ENCODE data around the gene IGF1R. TPM values are rescaled to one million over a fixed set of nuclear protein-coding genes. Genes with fewer than 3 reads are reported as not detected.

IGF1R gene
- total and polyA plus RNA-seq, 7 donors = 1.2 to 130 (median 39.6) TPM

GRCh38 chr15:98787936-98788757, 139.8 kb downstream of the IGF1R start:
- 42 to 69% methylated on average over 9 of the region's 9 CpGs for WGBS, 2 donors
- TF ChIP-seq CTCF (IDR thresholded peaks at IDR 0.05) = no peak
- no peak overlapping the region for H3K4me3 ChIP-seq
- H3K36me3 ChIP-seq = no peaks in the 10 kb centered on the region
- no peak overlapping the region for H3K27ac ChIP-seq
- no peaks in the 10 kb centered on the region for H3K27me3 ChIP-seq
- H3K4me1 ChIP-seq = peaks cover 0 to 62% (median 51%) of the 10 kb centered on the region in 4 donors
- DNase-seq = no peak
- intact Hi-C loops (cut with DNase I) = no loop called here
- no peaks in the 10 kb centered on the region for H3K9me3 ChIP-seq

- DNase-seq = no peak
- H3K36me3 ChIP-seq = no peaks in the 10 kb centered on the region
- H3K4me1 ChIP-seq = peaks cover 0 to 69% (median 51%) of the 10 kb centered on the region in 4 donors
- no peak overlapping the region for H3K27ac ChIP-seq
- H3K4me3 ChIP-seq = no peak overlapping the region
- intact Hi-C loops (cut with DNase I) = no loop called here
- TF ChIP-seq POLR2AphosphoS5 (IDR thresholded peaks at IDR 0.05) (no peak), CTCF (IDR thresholded peaks at IDR 0.05) (no peak), EP300 (IDR thresholded peaks at IDR 0.05) (no peak)
- no peaks in the 10 kb centered on the region for H3K27me3 ChIP-seq
- WGBS, 2 donors = 18 to 72% methylated on average over 4 of the region's 4 CpGs
- no peaks in the 10 kb centered on the region for H3K9me3 ChIP-seq
These were observed 140.7 kb downstream of the IGF1R start for GRCh38 chr15:98789020-98789419.

GRCh38 chr15:98790270-98790669, 141.9 kb downstream of the IGF1R start:
- no peak overlapping the region for H3K4me3 ChIP-seq
- H3K36me3 ChIP-seq = no peaks in the 10 kb centered on the region
- no peak for DNase-seq
- H3K9me3 ChIP-seq = no peaks in the 10 kb centered on the region
- 90 to 91% methylated on average over 5 of the region's 5 CpGs for WGBS, 2 donors
- H3K4me1 ChIP-seq = peaks cover 0 to 76% (median 55%) of the 10 kb centered on the region in 4 donors
- H3K27ac ChIP-seq = no peak overlapping the region
- intact Hi-C loops (cut with DNase I) = no loop called here
- no peak for TF ChIP-seq POLR2AphosphoS5 (IDR thresholded peaks at IDR 0.05)
- no peak for TF ChIP-seq CTCF (IDR thresholded peaks at IDR 0.05)
- no peak for TF ChIP-seq EP300 (IDR thresholded peaks at IDR 0.05)
- H3K27me3 ChIP-seq = no peaks in the 10 kb centered on the region

DNA sequence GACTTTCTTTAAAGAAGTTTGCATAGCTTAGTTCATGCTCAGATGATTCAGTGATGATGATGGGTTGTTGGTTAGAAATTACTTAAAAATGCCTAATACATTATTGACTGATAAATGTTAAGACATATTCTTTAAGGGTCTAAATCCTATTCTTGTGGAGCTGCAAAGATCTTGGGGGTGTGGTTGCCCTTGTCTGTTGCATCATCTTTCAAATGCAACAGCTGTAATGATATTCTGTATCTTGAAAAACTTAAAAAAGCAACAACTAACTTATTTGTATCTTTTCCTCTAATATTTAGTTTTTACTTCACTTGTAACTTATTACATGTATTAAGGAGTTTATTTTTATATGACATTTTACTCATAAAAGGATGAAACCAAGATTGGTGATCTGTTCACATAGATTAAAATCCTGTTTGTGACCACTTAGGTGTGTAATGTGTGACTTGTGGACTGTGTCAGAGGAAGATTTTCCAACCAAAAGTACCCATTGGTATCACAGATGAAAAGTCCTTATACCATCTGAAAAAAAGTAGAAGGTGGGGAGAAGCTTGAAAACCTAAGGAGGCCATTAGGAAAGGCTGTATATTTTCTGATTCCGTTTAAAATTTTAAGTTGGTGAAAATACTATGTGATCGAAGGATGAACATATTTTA, 142.8 kb downstream of the IGF1R start:
- 94 to 96% methylated on average over 2 of the region's 2 CpGs for WGBS, 2 donors
- H3K9me3 ChIP-seq = no peaks in the 10 kb centered on the region
- H3K36me3 ChIP-seq = no peaks in the 10 kb centered on the region
- H3K4me3 ChIP-seq = no peak overlapping the region
- TF ChIP-seq EP300 (IDR thresholded peaks at IDR 0.05) (no peak), CTCF (IDR thresholded peaks at IDR 0.05) (no peak), POLR2A (IDR thresholded peaks at IDR 0.05) (no peak), POLR2AphosphoS5 (IDR thresholded peaks at IDR 0.05) (no peak)
- no peak overlapping the region for H3K27ac ChIP-seq
- peaks cover 0 to 75% (median 52%) of the 10 kb centered on the region in 4 donors for H3K4me1 ChIP-seq
- H3K27me3 ChIP-seq = no peaks in the 10 kb centered on the region
- intact Hi-C loops (cut with DNase I) = no loop called here
- no peak for DNase-seq
